HG03520 (cell line): Measurements from ENCODE around the gene ATG9B.

ENCODE experiments used
- ATAC-seq: cut with Tn5 transposase; IDR thresholded peaks from one replicate; pipeline ENCODE4 v1.9.1; 2021; ENCODE audit warnings: mild to moderate bottlenecking, moderate library complexity; ENCODE audit not compliant: unreplicated experiment

Gene ATG9B

GRCh38 chr7:151024435-151025056 lies at the start of gene ATG9B:
TSS of gene ATG9B (minus strand) at chr7:151024494. CDS start at chr7:151024423, 71 bp downstream.
- ATAC-seq: no peak

GRCh38 chr7:151073990-151074389 lies 49.7 kb upstream of the ATG9B start:
- ATAC-seq: no peak

GRCh38 chr7:151071032-151071866 lies 47.0 kb upstream of the ATG9B start:
- no peak for ATAC-seq

GRCh38 chr7:151070574-151070960 lies 46.3 kb upstream of the ATG9B start:
- ATAC-seq: no peak

- no peak for ATAC-seq
Measured at GRCh38 chr7:151069841-151070573, 45.7 kb upstream of the ATG9B start.

- ATAC-seq: no peak
Measured at GRCh38 chr7:151068069-151068773, 43.9 kb upstream of the ATG9B start.

- no peak for ATAC-seq
Measured at GRCh38 chr7:151066273-151066974, 42.1 kb upstream of the ATG9B start.

- no peak for ATAC-seq
Measured at GRCh38 chr7:151065516-151065915, 41.2 kb upstream of the ATG9B start.

- ATAC-seq: no peak
Measured at GRCh38 chr7:151064993-151065392, 40.7 kb upstream of the ATG9B start.

GRCh38 chr7:151064454-151064853 lies 40.2 kb upstream of the ATG9B start:
- ATAC-seq: no peak

GRCh38 chr7:151063212-151063561 lies 38.9 kb upstream of the ATG9B start:
- ATAC-seq: no peak

GRCh38 chr7:151062399-151063211 lies 38.3 kb upstream of the ATG9B start:
- no peak for ATAC-seq

- ATAC-seq: no peak
Measured at GRCh38 chr7:151062111-151062398, 37.8 kb upstream of the ATG9B start.

- no peak for ATAC-seq
Measured at GRCh38 chr7:151061213-151062110, 37.2 kb upstream of the ATG9B start.

GRCh38 chr7:151060416-151061212 lies 36.3 kb upstream of the ATG9B start:
- no peak for ATAC-seq

- no peak for ATAC-seq
Measured at GRCh38 chr7:151060113-151060415, 35.8 kb upstream of the ATG9B start.

- ATAC-seq: peak; percentile 26
Measured at GRCh38 chr7:151059367-151060112, 35.2 kb upstream of the ATG9B start, which contains the start of gene SLC4A2. TSS of gene SLC4A2 (plus strand) at chr7:151059589. CDS start at chr7:151061988, 2,399 bp downstream.
